Measurements from ENCODE around the gene SENP1. TPM values are rescaled to one million over a fixed set of nuclear protein-coding genes. Genes with fewer than 3 reads are reported as not detected.

SENP1 gene
- total RNA-seq, 1 donor from 2014 or later, result 31.2 TPM

- Mint-ChIP-seq H3K27me3 (ENCODE audit: unreplicated experiment) (peaks cover 16% of the 10 kb centered on the region), H3K36me3 (ENCODE audit: low read depth, unreplicated experiment) (peaks cover 12% of the 10 kb centered on the region), H3K4me3 (ENCODE audit: unreplicated experiment) (peak overlapping the region; percentile 99), H3K27ac (ENCODE audit: unreplicated experiment) (peak overlapping the region; percentile 99), H3K9me3 (ENCODE audit: unreplicated experiment) (no peaks in the 10 kb centered on the region), H3K4me1 (ENCODE audit: unreplicated experiment) (peaks cover 48% of the 10 kb centered on the region)
- DNase-seq (ENCODE audit: low spot score), result no peak
- TF ChIP-seq, protein P1, sequence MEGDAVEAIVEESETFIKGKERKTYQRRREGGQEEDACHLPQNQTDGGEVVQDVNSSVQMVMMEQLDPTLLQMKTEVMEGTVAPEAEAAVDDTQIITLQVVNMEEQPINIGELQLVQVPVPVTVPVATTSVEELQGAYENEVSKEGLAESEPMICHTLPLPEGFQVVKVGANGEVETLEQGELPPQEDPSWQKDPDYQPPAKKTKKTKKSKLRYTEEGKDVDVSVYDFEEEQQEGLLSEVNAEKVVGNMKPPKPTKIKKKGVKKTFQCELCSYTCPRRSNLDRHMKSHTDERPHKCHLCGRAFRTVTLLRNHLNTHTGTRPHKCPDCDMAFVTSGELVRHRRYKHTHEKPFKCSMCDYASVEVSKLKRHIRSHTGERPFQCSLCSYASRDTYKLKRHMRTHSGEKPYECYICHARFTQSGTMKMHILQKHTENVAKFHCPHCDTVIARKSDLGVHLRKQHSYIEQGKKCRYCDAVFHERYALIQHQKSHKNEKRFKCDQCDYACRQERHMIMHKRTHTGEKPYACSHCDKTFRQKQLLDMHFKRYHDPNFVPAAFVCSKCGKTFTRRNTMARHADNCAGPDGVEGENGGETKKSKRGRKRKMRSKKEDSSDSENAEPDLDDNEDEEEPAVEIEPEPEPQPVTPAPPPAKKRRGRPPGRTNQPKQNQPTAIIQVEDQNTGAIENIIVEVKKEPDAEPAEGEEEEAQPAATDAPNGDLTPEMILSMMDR (IDR thresholded peaks at IDR 0.05; ENCODE audit: unreplicated experiment), result no peak
Measured at GRCh38 chr12:48106681-48107613, 1.1 kb upstream of the SENP1 start.

DNA sequence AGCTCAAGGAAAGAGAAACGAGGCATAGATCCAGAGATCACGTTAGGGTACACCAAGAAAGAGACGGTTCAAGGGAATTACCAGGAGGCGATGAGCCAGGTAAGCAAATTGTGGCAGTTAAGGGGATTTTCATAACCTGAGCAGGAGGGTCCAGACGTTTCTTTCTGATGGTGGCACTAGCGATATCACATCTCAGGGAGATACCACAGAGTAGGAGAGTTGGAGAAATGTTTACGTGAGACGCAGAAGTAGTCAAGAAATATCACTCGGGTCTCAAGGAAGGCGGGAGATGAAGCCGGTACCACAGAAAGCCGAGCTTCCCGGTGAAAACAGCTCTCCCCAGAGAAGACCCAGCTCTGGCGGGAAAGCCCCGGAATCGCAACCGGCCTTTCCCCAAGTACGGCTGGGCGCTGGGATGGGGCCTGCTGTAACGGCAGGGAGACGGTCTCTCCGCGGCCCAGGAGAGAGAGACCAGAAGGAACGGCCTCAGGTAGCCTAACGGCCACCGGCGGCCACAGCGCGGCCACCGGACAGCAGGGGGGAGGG, 485 bp downstream of the SENP1 start:
- H3K4me1 Mint-ChIP-seq (ENCODE audit: unreplicated experiment), result peaks cover 51% of the 10 kb centered on the region
- H3K9me3 Mint-ChIP-seq (ENCODE audit: unreplicated experiment), result no peaks in the 10 kb centered on the region
- TF ChIP-seq, protein P1 (IDR thresholded peaks at IDR 0.05; ENCODE audit: unreplicated experiment), result no peak
- no peak for DNase-seq (ENCODE audit: low spot score)
- peak overlapping the region; percentile 99 for H3K4me3 Mint-ChIP-seq (ENCODE audit: unreplicated experiment)
- H3K36me3 Mint-ChIP-seq (ENCODE audit: low read depth, unreplicated experiment), result peaks cover 12% of the 10 kb centered on the region
- peaks cover 16% of the 10 kb centered on the region for H3K27me3 Mint-ChIP-seq (ENCODE audit: unreplicated experiment)
- H3K27ac Mint-ChIP-seq (ENCODE audit: unreplicated experiment), result peak overlapping the region; percentile 98

GRCh38 chr12:48104531-48104930, 1.3 kb downstream of the SENP1 start:
- H3K4me3 Mint-ChIP-seq (ENCODE audit: unreplicated experiment), result peak overlapping the region; percentile 99
- H3K27me3 Mint-ChIP-seq (ENCODE audit: unreplicated experiment), result peaks cover 16% of the 10 kb centered on the region
- peaks cover 5% of the 10 kb centered on the region for H3K36me3 Mint-ChIP-seq (ENCODE audit: low read depth, unreplicated experiment)
- peaks cover 43% of the 10 kb centered on the region for H3K4me1 Mint-ChIP-seq (ENCODE audit: unreplicated experiment)
- H3K9me3 Mint-ChIP-seq (ENCODE audit: unreplicated experiment), result no peaks in the 10 kb centered on the region
- TF ChIP-seq, protein P1 (IDR thresholded peaks at IDR 0.05; ENCODE audit: unreplicated experiment), result no peak
- peak overlapping the region; percentile 67 for H3K27ac Mint-ChIP-seq (ENCODE audit: unreplicated experiment)
- DNase-seq (ENCODE audit: low spot score), result no peak

GRCh38 chr12:48092611-48093010, 13.3 kb downstream of the SENP1 start:
- H3K4me1 Mint-ChIP-seq (ENCODE audit: unreplicated experiment), result peaks cover 3% of the 10 kb centered on the region
- TF ChIP-seq, protein P1 (IDR thresholded peaks at IDR 0.05; ENCODE audit: unreplicated experiment), result no peak

DNA sequence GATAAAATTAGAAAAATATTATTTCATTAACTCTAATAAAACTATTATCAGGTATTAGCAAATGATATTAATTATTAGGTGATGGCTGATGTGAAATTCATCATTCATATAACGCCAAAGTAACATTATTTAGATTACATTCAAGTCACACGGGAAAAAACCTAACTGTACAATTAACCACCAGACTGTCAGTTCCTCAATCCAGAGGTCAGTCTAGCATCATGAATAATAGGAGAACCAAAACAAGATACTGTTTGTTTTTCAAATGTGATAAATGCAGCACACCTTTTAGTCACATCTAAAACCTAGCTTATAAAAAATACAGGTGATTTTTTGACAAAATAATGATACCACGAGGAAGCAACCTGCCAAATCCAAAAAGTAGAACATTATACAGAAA, 19.6 kb downstream of the SENP1 start:
- DNase-seq (ENCODE audit: low spot score), result no peak
- Mint-ChIP-seq H3K27me3 (ENCODE audit: unreplicated experiment) (no peaks in the 10 kb centered on the region), H3K36me3 (ENCODE audit: low read depth, unreplicated experiment) (peaks cover 9% of the 10 kb centered on the region), H3K9me3 (ENCODE audit: unreplicated experiment) (no peaks in the 10 kb centered on the region), H3K4me3 (ENCODE audit: unreplicated experiment) (no peak overlapping the region), H3K4me1 (ENCODE audit: unreplicated experiment) (peaks cover 2% of the 10 kb centered on the region), H3K27ac (ENCODE audit: unreplicated experiment) (no peak overlapping the region)
- TF ChIP-seq, protein P1 (IDR thresholded peaks at IDR 0.05; ENCODE audit: unreplicated experiment), result no peak

More at GRCh38 chr12:48092611-48093010, 13.3 kb downstream of the SENP1 start:
- Mint-ChIP-seq H3K36me3 (ENCODE audit: low read depth, unreplicated experiment) (peaks cover 11% of the 10 kb centered on the region), H3K27ac (ENCODE audit: unreplicated experiment) (no peak overlapping the region), H3K9me3 (ENCODE audit: unreplicated experiment) (no peaks in the 10 kb centered on the region), H3K4me3 (ENCODE audit: unreplicated experiment) (no peak overlapping the region), H3K27me3 (ENCODE audit: unreplicated experiment) (no peaks in the 10 kb centered on the region)
- no peak for DNase-seq (ENCODE audit: low spot score)

Measured in endothelial cell (in vitro differentiated cells).